ENCODE measurements around the gene SLC17A9.

The SLC17A9 gene

GRCh38 chr20:62926229-62927127, 26.0 kb upstream of the SLC17A9 start, which contains the start of gene DIDO1:
TSS of gene DIDO1 (minus strand) at chr20:62926505.
- TF ChIP-seq GATA2 (IDR thresholded peaks at IDR 0.05; ENCODE audit: low read depth, low read length) (no peak), GATA3 (IDR thresholded peaks at IDR 0.05; ENCODE audit: low read depth, low read length) (no peak)

DNA sequence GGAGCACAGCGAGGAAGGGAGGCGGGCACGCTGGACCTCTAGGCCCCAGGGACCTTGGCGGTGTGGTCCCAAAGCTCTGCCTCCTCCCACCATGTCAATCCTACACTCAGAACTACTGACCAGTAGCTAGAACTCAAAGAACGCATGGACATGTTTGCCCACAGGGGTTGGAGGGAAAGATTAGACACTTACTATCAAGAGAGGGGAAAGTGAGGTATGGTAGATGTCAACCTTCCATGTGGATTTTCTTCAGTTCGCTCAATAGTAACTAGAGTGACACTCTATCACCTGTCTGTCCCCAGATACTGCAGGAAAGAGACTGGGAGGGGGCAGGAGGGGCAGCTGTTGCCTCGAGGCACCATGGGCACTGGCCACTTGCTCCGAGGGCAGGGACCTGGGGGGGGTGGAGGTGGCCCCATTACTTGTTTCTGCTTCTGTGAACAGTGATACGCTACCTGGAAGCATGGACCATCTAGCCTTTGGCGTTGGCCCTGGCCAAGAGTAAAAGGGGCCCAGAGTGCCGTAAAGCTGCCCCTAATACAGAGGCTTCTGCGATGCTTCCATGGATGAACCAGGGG, 25.3 kb upstream of the SLC17A9 start:
- TF ChIP-seq GATA2 (IDR thresholded peaks at IDR 0.05; ENCODE audit: low read depth, low read length) (no peak), GATA3 (IDR thresholded peaks at IDR 0.05; ENCODE audit: low read depth, low read length) (no peak)

DNA sequence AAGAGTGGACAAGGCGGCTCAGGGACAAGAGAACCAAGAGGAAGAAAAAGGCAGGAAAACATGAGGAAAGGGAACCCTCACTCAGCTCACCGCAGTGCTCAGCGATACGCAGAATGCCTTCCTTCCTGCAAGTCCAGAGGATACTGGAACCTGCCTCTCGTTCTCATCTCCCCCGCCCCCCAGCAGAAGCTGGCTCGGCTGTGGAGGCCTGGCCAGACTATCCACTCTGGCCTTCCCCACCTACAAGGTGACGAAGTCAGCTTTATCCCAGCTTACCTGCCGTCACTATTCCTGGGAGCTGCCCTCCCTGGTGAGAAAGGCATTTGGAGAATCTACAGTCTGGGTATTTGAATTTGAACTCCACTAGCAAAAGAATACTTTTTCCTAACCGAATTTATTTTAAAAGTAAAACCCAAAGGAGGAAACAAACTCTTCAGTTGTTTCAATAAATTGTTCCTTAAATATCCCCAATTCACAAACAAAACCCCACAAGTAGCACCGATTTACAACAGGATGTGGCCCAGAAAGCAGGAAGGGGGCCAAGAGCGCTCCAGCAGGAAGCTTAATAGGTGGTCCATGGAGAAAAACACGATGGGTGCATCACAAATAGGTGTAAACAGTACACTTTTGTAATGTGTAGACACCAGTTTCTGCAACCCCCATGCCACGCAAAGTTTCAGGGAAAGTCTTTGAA, 24.1 kb upstream of the SLC17A9 start:
- TF ChIP-seq GATA2 (IDR thresholded peaks at IDR 0.05; ENCODE audit: low read depth, low read length) (no peak), GATA3 (IDR thresholded peaks at IDR 0.05; ENCODE audit: low read depth, low read length) (no peak)

- TF ChIP-seq GATA3 (IDR thresholded peaks at IDR 0.05; ENCODE audit: low read depth, low read length): no peak
- TF ChIP-seq GATA2 (IDR thresholded peaks at IDR 0.05; ENCODE audit: low read depth, low read length): no peak
Observed at GRCh38 chr20:62929051-62929538, 23.4 kb upstream of the SLC17A9 start.

- TF ChIP-seq GATA2 (IDR thresholded peaks at IDR 0.05; ENCODE audit: low read depth, low read length) (no peak), GATA3 (IDR thresholded peaks at IDR 0.05; ENCODE audit: low read depth, low read length) (no peak)
Observed at GRCh38 chr20:62931464-62931863, 21.0 kb upstream of the SLC17A9 start.

GRCh38 chr20:62933966-62934365, 18.5 kb upstream of the SLC17A9 start:
- no peak for TF ChIP-seq GATA2 (IDR thresholded peaks at IDR 0.05; ENCODE audit: low read depth, low read length)
- TF ChIP-seq GATA3 (IDR thresholded peaks at IDR 0.05; ENCODE audit: low read depth, low read length): no peak

GRCh38 chr20:62935204-62935967, 17.1 kb upstream of the SLC17A9 start:
- TF ChIP-seq GATA2 (IDR thresholded peaks at IDR 0.05; ENCODE audit: low read depth, low read length) (no peak), GATA3 (IDR thresholded peaks at IDR 0.05; ENCODE audit: low read depth, low read length) (no peak)

DNA sequence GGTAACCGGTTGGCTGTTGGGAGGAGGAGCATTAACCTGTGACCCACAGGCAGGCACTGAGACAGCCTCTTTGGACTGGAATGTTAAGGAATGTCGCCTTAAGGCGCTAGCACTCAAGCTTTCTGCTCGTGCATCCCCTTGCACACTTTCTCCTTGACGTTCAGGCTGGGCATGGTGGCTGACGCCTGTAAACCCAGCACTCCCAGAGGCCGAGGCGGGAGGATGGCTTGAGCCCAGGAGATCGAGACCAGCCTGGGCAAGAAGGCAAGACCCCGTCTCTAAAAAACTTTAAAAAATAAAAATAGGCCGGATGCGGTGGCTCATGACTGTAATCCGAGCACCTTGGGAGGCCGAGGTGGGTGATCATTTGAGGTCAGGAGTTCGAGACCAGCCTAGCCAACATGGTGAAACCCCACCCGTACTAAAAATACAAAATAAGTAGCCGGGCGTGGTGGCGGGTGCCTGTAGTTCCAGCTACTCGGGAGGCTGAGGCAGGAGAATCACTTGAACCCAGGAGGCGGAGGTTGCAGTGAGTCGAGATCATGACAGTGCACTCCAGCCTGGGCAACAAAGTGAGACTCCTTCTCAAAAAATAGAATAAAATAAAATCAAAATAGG, 16.4 kb upstream of the SLC17A9 start:
- TF ChIP-seq GATA3 (IDR thresholded peaks at IDR 0.05; ENCODE audit: low read depth, low read length) (no peak), GATA2 (IDR thresholded peaks at IDR 0.05; ENCODE audit: low read depth, low read length) (no peak)

- TF ChIP-seq GATA2 (IDR thresholded peaks at IDR 0.05; ENCODE audit: low read depth, low read length): no peak
- TF ChIP-seq GATA3 (IDR thresholded peaks at IDR 0.05; ENCODE audit: low read depth, low read length): no peak
Observed at GRCh38 chr20:62937268-62938104, 15.0 kb upstream of the SLC17A9 start.

GRCh38 chr20:62938105-62938888, 14.2 kb upstream of the SLC17A9 start, which contains the start of gene GID8:
TSS of gene GID8 (plus strand) at chr20:62938147. CDS start at chr20:62941503, 3,356 bp downstream.
- TF ChIP-seq GATA2 (IDR thresholded peaks at IDR 0.05; ENCODE audit: low read depth, low read length) (no peak), GATA3 (IDR thresholded peaks at IDR 0.05; ENCODE audit: low read depth, low read length) (no peak)

- no peak for TF ChIP-seq GATA3 (IDR thresholded peaks at IDR 0.05; ENCODE audit: low read depth, low read length)
- no peak for TF ChIP-seq GATA2 (IDR thresholded peaks at IDR 0.05; ENCODE audit: low read depth, low read length)
Observed at GRCh38 chr20:62940875-62941274, 11.6 kb upstream of the SLC17A9 start.

DNA sequence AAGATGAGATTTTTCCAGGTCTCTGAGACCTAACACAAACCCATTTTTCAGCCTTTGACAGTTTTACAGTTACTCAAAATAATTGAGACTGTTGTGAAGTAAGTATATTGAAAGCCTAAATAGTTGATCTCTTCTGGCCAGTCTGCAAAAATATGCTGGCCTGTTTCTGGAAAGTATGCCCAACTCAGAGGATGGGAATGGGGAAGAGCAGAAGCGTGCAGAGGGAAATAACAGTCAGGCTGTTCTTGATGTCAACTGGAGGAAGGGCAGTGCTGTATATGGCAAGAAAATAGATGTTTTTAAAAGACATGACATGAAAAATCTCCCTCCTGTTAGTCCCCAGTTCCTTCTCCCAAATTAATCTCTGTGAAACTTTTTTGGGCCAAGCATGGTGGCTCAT, 10.7 kb upstream of the SLC17A9 start:
- TF ChIP-seq GATA3 (IDR thresholded peaks at IDR 0.05; ENCODE audit: low read depth, low read length): no peak
- no peak for TF ChIP-seq GATA2 (IDR thresholded peaks at IDR 0.05; ENCODE audit: low read depth, low read length)

All from SH-SY5Y (cell line).